BLaER1 (cell line): Measurements from ENCODE around the gene JAM3.

Experiments
- H3K27ac ChIP-seq: shearing (Covaris generic); formaldehyde crosslinking; 2 replicates; pipeline ENCODE4 v1.8.1; 2022
- H3K27me3 ChIP-seq: shearing (Covaris generic); formaldehyde crosslinking; 2 replicates; pipeline ENCODE4 v1.8.1; 2022
- H3K36me3 ChIP-seq: shearing (Covaris generic); formaldehyde crosslinking; 2 replicates; pipeline ENCODE4 v1.8.1; 2022
- H3K4me1 ChIP-seq: shearing (Covaris generic); formaldehyde crosslinking; 2 replicates; pipeline ENCODE4 v1.8.1; 2022
- H3K4me2 ChIP-seq: shearing (Covaris generic); formaldehyde crosslinking; 2 replicates; pipeline ENCODE4 v1.8.1; 2022
- H3K4me3 ChIP-seq: shearing (Covaris generic); formaldehyde crosslinking; 2 replicates; pipeline ENCODE4 v1.8.1; 2022
- H3K9ac ChIP-seq: shearing (Covaris generic); formaldehyde crosslinking; 2 replicates; pipeline ENCODE4 v1.8.1; 2022
- H3K9me3 ChIP-seq: shearing (Covaris generic); formaldehyde crosslinking; 2 replicates; pipeline ENCODE4 v1.8.1; 2022
- H4K20me1 ChIP-seq: shearing (Covaris generic); formaldehyde crosslinking; 2 replicates; pipeline ENCODE4 v1.8.1; 2022
- Cebpa-rat ChIP-seq: shearing (Covaris generic); IDR thresholded peaks from 2 replicates; pipeline ENCODE4 v1.8.1; 2022

Gene JAM3

DNA sequence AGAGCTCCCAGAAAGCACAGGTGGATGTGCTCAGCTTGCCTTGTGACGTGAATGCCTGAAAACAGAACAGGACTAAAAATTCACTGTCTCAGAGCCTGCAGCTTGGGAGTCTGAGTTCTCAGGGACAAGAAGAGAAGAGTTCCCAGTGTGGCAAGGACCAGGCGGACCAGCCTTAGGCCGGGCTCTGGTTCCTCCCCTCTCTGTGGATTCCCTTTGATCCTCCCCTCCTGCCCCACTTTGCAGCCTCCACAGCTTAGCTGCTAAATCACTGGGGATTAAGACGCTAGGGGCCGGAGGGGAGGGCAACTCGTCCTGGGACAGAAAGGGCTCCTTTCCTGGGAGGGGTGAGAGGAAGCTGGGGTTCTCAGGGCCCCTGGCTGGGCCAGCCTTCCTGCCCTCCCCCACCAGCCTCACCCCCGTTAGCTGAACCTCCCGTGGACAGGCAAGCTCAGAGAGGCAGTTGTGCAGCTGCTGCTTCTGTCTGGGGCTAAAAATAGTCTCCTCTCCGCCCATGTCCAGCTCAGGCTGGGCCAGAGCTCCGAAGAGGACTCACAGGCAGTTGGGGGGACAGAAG, 29.9 kb upstream of the JAM3 start:
- no peaks in the 10 kb centered on the region for H3K27me3 ChIP-seq
- H3K4me1 ChIP-seq, result peaks cover 71% of the 10 kb centered on the region
- H3K4me2 ChIP-seq, result peak overlapping the region; percentile 86
- peak overlapping the region; percentile 58; the same call in 1 of the 2 replicates for H3K9ac ChIP-seq
- H3K36me3 ChIP-seq, result no peaks in the 10 kb centered on the region
- TF ChIP-seq Cebpa-rat, result no peak
- no peaks in the 10 kb centered on the region for H4K20me1 ChIP-seq
- peak overlapping the region; percentile 69 for H3K27ac ChIP-seq
- H3K9me3 ChIP-seq, result no peaks in the 10 kb centered on the region
- peak overlapping the region; percentile 11; the same call in 1 of the 2 replicates for H3K4me3 ChIP-seq

DNA sequence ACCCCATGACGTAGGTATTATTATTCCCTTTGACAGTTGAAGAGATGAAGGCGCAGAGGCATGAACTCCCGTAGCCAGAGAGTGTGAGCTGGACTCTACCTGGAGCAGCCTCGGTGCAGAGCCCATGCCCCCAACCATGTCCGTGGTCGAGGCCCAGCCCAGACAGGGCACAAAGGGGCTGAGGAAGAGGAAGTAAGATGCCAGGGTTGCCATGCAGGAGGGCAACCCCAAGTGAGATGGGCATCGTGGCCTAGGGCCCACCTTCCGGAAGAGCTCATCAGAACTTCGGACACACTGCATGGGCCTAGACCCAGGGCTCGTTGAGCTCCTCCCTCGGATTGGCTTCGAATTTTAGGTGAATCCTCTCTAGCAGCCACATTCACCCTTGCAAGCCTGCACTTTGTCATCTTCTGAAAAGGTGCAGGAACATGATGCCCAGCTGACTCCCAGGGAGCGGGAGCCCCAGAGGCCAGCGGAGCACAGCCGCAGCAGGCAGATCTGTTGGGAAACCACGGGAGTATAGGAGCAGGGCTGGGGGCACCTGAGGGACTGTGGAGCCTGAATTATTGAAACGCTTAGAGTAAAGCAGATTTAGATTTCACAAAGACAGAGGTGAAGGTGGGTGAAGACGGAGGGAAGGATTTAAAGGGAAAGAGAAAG, 29.0 kb upstream of the JAM3 start:
- Histone ChIP-seq H3K4me3 (no peak overlapping the region), H3K27ac (peak overlapping the region; percentile 69), H3K27me3 (no peaks in the 10 kb centered on the region), H4K20me1 (no peaks in the 10 kb centered on the region), H3K9me3 (no peaks in the 10 kb centered on the region), H3K4me2 (peak overlapping the region; percentile 86), H3K9ac (no peak overlapping the region; the same call in 1 of the 2 replicates), H3K4me1 (peaks cover 62% of the 10 kb centered on the region), H3K36me3 (no peaks in the 10 kb centered on the region)
- no peak for TF ChIP-seq Cebpa-rat

DNA sequence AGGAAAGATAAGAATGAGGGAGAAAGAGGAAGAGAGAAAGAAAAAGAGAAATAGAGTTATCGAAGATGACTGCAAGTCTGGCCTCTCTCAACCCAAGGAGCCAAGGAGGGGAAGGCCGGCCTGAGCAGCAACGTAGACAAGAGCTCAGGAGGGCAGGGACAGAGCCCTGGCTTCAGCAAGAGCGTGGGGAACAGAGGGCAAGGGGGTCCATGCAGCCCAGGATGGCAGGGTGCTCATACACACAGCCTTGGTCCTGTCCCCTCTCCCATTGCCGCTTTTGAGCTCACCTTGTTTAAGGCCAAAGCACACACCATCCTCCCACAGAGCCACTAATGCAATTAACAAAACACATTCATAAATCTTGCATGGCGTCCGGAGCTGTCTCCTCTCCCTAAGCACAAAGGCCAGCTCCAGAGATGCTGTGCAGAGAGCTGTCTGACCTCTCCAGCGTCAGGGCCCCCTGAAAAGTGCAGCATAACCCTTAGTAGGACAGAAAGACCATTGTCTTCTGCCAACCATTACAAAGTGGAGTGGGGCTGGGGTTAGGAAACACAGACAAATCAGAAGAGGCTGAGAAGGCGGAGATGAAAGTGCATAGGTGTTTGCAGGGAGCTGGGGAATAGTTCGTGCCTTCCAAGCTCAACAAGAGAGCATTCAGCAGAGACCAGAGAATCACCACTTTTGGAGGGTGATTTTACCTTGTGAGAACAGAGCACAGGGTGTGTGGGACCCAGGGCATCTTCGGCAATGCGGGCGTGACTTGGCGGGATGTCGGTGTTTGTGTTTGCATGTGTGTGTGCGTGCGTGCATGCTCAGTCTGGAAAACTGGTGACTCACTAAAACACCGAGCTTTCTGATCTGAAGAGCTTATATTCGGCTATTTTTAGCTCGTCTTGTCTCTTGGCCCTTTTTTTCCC, 28.2 kb upstream of the JAM3 start:
- H3K9ac ChIP-seq, result no peak overlapping the region
- peak overlapping the region; percentile 86 for H3K4me2 ChIP-seq
- H3K36me3 ChIP-seq, result no peaks in the 10 kb centered on the region
- H3K27ac ChIP-seq, result no peak overlapping the region
- H3K9me3 ChIP-seq, result no peaks in the 10 kb centered on the region
- TF ChIP-seq Cebpa-rat, result no peak
- no peak overlapping the region for H3K4me3 ChIP-seq
- no peaks in the 10 kb centered on the region for H3K27me3 ChIP-seq
- peaks cover 59% of the 10 kb centered on the region for H3K4me1 ChIP-seq
- H4K20me1 ChIP-seq, result no peaks in the 10 kb centered on the region

DNA sequence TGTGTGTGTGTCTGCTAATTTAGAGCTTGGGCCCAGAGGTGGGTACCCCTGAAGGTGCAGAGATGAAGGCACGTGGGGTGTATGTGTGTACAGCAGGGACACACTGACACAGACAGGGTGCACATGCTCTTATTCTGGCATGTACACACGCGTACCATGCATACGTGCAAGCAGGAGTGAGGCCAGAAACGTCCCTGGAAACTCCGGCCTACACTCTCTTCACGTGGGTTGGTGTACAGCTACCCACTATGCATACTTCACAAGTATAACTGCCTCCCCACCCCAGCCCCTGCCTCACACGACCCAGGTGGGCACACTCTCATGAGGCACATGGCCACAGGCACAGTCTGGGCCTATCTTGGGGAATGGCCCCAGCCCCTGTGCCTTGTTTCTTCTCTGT, 27.5 kb upstream of the JAM3 start:
- H3K27ac ChIP-seq, result no peak overlapping the region
- H3K27me3 ChIP-seq, result no peaks in the 10 kb centered on the region
- no peak overlapping the region for H3K4me3 ChIP-seq
- TF ChIP-seq Cebpa-rat, result no peak
- peaks cover 58% of the 10 kb centered on the region for H3K4me1 ChIP-seq
- H3K36me3 ChIP-seq, result no peaks in the 10 kb centered on the region
- no peaks in the 10 kb centered on the region for H3K9me3 ChIP-seq
- peak overlapping the region; percentile 86; the same call in 1 of the 2 replicates for H3K4me2 ChIP-seq
- H3K9ac ChIP-seq, result no peak overlapping the region
- no peaks in the 10 kb centered on the region for H4K20me1 ChIP-seq

DNA sequence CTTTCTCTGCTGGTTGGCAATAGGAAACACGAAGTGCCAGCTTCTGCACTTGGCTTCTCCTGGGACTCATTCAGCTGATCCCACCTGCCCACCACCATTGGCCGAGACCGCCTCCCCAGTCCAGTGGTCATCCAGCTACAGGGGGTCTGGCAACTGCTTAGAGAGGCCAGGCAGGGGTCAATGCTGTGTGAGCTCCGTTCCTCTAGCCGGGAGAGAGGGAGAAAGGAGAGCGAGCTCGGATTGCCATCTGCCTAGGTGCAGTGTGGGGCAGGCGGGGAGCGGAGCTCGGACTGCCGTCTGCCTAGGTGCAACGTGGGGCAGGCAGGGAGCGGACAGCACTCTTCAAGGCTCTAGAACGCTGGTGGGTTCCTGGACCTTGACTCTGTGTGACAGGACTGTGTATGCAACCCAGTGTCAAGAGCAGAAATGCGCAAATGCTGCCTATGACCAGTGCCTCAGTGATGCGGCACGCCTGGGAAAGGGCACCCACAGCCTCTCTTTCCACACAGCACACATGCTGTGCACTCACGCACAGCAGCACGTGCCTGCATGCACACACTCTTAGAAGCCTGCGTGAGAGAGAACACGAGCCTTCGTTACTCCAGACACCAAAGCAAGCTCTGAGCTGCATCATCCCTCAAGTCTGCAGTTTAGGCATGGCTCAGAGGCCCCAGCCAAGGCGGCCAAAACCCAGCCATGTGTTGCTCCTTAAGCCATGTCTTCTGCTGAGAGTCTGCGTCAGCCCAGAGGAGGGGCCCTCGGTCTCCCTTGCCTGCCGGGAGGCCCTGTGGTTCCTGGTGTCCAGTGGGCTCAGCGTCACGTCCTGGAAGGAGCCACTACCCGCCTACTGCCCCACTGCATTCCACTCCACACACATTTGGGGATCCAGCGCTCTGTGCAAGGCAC, 26.8 kb upstream of the JAM3 start:
- H3K9me3 ChIP-seq, result no peaks in the 10 kb centered on the region
- no peak overlapping the region for H3K4me2 ChIP-seq
- H3K9ac ChIP-seq, result no peak overlapping the region
- no peaks in the 10 kb centered on the region for H4K20me1 ChIP-seq
- no peak overlapping the region for H3K27ac ChIP-seq
- no peak for TF ChIP-seq Cebpa-rat
- no peaks in the 10 kb centered on the region for H3K36me3 ChIP-seq
- H3K27me3 ChIP-seq, result no peaks in the 10 kb centered on the region
- no peak overlapping the region for H3K4me3 ChIP-seq
- peaks cover 55% of the 10 kb centered on the region for H3K4me1 ChIP-seq

DNA sequence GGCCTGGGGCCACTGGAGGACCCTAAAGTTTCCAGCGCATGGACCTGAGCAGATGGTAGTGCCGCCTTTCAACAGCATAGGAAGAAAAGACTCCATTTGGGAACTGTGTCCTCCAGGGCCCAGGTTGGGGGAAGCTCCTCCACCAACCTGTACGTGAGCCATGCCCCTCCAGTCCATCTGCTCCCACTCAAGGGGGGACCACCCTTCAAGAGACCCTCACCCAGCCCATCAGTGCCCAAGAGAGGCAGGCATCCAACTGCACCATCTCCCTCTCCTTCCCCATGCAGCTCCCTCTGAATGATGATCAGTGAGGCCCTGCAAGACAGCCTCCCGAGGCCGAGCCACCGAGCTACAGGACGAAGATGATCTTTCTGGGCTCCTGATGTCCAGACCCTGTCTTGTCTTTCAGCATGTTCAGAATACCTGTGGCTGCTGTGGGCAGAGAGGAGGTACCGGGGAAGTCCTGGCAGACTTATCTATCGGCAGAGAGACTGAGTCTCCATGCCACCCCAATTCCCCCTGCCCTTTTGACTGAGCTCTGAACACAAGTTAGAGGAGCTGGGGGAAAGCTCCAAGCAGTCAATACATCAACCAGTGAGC, 25.0 kb upstream of the JAM3 start:
- Histone ChIP-seq H3K4me3 (no peak overlapping the region), H3K9ac (no peak overlapping the region), H3K4me2 (no peak overlapping the region), H3K9me3 (no peaks in the 10 kb centered on the region), H3K36me3 (no peaks in the 10 kb centered on the region), H3K4me1 (peaks cover 40% of the 10 kb centered on the region), H3K27me3 (no peaks in the 10 kb centered on the region), H3K27ac (no peak overlapping the region), H4K20me1 (no peaks in the 10 kb centered on the region)
- no peak for TF ChIP-seq Cebpa-rat

DNA sequence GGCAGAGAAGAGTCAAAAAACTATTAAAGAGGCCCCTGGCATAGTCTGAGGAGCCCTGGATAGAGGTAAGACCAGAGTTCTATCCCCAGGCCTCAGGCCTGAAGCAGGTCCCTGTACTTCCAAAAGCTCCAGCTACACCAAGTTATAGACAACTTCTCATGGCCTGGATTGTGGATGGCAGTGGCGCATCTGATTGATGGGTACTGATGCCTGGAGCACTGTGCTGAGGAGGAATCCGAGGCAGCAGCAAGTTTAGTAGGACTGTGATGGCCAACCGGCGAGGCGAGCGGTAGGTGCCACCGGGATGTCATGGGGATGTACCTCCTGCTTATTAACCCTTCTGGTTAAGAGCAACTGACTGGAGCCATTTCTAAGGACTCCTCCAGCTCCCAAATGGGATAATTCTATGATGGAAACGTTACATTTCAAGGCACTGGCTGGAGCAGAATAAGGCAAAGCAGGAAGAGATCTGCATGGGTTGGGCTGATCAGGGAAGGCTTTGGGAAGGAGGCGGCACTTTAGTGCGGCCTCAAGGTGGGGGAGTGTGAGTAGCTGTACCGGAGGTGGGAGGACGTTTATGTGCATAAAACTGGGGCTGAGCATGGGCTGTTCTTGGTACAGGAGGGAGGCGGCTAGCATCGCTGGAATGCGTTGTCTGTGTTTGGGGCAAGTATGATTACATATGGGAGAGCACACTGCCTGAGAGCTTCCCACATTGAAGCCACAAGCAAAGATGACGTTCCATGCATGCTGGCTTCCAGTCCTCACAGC, 24.2 kb upstream of the JAM3 start:
- no peaks in the 10 kb centered on the region for H3K9me3 ChIP-seq
- no peak for TF ChIP-seq Cebpa-rat
- H3K27me3 ChIP-seq, result no peaks in the 10 kb centered on the region

DNA sequence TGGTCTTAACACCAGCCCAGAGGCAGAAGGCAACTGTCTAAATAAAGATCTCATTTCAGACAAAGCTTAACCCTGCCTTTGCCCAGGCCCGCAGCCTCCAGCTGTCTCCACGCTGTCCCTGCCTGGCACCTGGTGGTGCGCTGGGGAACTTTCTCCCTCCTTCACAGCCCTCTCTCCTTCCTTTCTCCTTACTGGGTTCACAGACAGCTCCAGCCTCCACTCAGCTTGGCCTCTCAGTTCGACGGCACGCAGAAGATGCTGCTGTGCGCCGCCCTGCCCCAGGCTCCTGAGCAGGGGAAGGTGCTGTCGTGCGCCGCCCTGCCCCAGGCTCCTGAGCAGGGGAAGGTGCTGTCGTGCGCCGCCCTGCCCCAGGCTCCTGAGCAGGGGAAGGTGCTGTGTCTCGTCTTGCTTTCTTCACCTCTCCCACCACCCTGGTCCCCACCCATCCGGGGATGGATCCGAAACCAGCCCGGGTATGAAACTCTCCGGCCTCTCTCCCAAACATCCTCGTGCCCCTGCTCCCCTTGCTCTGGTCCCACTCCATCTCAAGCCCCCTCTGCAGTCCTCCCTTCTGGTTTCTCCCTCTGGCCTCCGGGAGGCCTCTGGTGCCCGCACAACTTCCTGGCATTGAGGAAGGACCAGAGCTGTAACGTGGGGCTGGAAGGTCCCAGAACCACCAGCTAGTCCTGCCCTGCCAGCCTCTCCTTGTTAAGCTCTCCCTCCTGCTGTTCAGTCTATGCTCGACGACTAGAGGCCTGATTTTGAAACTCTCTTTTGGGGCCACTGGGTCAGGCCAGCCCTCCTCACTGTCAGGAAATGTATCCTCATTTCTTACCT, 22.9 kb upstream of the JAM3 start:
- no peaks in the 10 kb centered on the region for H3K9me3 ChIP-seq
- H3K4me2 ChIP-seq, result peak overlapping the region; percentile 31
- H3K4me1 ChIP-seq, result peaks cover 33% of the 10 kb centered on the region
- no peak overlapping the region for H3K9ac ChIP-seq
- no peak for TF ChIP-seq Cebpa-rat
- no peak overlapping the region for H3K27ac ChIP-seq
- H3K4me3 ChIP-seq, result no peak overlapping the region
- no peaks in the 10 kb centered on the region for H3K27me3 ChIP-seq
- no peaks in the 10 kb centered on the region for H3K36me3 ChIP-seq
- H4K20me1 ChIP-seq, result no peaks in the 10 kb centered on the region

More for the DNA sequence above, 24.2 kb upstream of the JAM3 start:
- peaks cover 38% of the 10 kb centered on the region for H3K4me1 ChIP-seq
- H3K4me2 ChIP-seq, result no peak overlapping the region
- no peak overlapping the region for H3K27ac ChIP-seq
- no peaks in the 10 kb centered on the region for H4K20me1 ChIP-seq
- H3K4me3 ChIP-seq, result no peak overlapping the region
- H3K36me3 ChIP-seq, result no peaks in the 10 kb centered on the region
- no peak overlapping the region for H3K9ac ChIP-seq
